Measurements from ENCODE around the gene SUMF1.
"Not testable (repeated sequence)": the region's sequence is repeated elsewhere in the genome, so short reads cannot be mapped to it uniquely, and the experiment has no call there.

The SUMF1 gene

DNA sequence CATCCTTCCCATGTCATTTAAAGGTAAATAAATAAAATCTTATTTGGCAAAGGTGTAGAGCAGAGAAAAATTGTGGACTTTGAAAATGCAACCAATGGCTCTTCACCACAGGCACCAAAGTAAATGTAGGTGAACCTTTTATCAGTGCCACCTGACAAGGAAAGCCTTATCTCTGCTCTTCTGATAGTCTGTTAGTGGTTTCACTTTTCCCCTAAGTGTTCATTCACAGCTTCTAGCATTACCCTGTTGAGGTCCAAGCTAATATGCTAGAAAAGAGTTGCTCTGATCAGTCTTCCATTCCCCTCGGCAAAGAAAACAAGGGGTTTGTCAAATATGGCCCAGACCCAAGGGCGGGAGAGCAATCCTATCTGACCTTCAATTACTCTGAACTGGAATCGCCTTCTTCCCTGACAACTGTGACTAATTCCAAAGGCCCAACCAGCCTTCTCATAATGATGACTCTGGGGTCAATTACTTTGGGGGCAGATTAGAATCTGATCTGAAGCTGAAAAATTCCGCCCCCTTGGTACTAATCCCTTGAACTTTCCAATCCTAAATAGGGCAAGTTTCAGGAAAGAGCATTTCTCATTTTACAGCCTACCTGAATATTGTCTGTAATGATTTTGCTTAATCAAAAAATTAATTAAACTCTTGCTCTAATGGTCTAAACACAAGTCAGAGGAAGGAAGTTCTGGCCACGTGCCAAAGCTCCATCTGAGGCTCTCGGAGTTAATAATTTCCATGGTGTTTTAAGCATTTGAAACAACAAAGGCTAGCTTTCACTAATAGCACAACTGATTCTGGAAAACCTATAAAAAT is 111.5 kb downstream of the SUMF1 start:
- Histone ChIP-seq H3K27ac (no peak overlapping the region), H3K4me3 (no peak overlapping the region)

DNA sequence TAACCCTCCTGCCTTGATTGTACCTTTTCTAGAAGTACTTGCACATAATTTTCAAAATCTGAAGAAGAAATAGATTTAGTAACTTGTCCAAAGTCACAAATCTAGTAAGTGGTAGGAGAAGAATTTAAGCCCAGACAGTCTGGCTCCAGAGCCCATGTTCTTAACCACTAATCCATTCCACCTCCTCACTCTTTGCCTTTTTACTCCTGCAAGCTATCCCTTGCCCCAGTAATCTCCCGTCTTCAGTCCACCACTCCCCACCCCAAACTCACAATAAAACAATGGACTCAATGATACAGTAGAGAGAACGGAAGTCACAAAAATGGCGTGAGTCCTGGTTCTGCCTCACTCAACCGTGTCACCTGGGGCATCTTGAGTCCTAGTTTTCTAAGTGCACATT is 115.2 kb downstream of the SUMF1 start:
- peak overlapping the region in 1 of 7 experiments; percentile 24 for H3K4me3 ChIP-seq
- peak overlapping the region in 2 of 21 experiments; percentile 73 to 82 for H3K27ac ChIP-seq

DNA sequence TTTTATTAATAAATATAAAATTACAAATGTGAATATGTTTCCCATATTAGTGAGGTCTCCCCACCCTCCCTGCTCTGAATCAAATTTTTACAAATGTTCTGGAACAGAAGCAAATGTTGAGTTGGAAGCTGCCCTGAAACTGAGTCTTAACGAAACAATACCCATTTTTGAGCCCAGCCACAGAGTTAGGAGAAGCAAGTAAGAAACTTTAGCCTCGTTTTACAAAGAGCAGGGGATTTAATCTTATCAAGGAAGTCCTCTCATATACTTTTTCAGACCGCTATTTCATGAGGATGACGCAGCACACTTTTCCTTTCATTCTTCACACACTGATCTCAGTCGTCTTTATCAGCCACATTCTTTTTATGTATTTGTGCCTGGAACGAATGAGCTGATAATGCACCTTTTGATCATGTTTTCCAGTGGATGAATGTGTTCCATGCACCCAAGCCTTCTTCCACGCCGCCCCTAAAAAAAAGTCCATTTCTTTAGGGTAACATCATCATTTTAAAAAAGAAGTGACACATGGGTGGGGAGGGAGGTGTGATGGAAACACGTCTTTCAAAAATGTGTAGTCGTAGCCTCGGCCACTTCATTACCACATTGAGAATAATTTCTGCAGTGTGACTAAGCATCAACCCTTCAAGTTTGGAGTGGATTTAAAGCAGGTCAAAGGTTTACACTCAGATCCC is 115.8 kb downstream of the SUMF1 start:
- Histone ChIP-seq H3K4me3 (peak overlapping the region in 5 of 7 experiments; percentile 4 to 24 (median 16)), H3K27ac (peak overlapping the region in 12 of 21 experiments; percentile 18 to 82 (median 51))

DNA sequence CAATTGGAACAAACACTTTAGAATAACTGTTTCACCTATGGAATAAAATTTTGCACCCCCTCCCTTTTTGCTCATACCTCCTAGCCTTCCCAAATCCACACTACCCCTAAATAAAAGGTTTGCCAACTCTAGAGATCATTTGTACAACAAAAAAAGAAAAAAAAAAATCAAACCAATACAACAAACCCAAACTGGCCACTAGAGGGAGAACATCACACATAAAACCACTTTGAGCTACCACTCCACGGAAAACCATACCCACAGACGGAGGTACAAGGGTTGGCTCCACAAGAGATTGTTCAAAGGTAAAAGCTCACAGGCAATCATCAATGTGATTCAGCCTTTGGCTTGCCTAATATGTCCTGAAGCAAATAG is 116.3 kb downstream of the SUMF1 start:
- peak overlapping the region in 11 of 21 experiments; percentile 18 to 82 (median 45) for H3K27ac ChIP-seq
- peak overlapping the region in 4 of 7 experiments; percentile 4 to 24 (median 19) for H3K4me3 ChIP-seq

DNA sequence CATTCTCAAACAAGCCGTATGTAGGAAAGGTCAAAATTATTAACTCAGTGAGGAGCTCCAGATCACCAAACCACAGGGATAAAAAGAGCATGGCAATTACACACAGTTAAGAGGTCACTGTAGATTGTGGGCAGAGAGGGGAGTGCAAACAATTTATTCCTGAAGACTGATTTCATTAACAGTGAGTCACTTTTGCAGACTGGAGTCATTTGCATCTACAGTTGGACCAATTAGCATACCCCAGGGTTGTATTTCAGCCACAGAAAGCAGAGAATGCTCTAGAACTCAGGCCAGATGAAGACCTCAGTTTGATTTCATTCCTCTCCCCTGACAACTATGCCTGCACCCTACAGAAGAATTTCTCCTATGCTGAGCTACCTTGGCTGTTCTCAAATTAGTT is 123.8 kb downstream of the SUMF1 start:
- Histone ChIP-seq H3K27ac (no peak overlapping the region), H3K4me3 (no peak overlapping the region)

DNA sequence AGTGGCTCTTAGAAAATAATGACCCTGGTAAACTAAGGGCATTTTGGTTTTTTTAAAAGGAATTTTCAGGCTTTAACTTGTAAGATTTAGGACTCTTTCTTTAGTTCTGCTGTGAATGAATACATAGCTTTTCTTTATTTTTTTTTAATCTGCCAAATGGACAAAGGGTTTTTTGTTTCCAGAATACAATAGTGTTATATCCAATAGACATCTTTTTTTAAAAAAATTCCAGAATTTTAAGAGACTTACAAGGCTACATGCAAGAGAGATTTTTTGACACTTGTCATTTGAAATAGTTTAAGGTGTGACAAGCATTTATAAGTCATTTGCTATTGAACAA is 125.8 kb downstream of the SUMF1 start:
- no peak overlapping the region for H3K4me3 ChIP-seq
- no peak overlapping the region for H3K27ac ChIP-seq

DNA sequence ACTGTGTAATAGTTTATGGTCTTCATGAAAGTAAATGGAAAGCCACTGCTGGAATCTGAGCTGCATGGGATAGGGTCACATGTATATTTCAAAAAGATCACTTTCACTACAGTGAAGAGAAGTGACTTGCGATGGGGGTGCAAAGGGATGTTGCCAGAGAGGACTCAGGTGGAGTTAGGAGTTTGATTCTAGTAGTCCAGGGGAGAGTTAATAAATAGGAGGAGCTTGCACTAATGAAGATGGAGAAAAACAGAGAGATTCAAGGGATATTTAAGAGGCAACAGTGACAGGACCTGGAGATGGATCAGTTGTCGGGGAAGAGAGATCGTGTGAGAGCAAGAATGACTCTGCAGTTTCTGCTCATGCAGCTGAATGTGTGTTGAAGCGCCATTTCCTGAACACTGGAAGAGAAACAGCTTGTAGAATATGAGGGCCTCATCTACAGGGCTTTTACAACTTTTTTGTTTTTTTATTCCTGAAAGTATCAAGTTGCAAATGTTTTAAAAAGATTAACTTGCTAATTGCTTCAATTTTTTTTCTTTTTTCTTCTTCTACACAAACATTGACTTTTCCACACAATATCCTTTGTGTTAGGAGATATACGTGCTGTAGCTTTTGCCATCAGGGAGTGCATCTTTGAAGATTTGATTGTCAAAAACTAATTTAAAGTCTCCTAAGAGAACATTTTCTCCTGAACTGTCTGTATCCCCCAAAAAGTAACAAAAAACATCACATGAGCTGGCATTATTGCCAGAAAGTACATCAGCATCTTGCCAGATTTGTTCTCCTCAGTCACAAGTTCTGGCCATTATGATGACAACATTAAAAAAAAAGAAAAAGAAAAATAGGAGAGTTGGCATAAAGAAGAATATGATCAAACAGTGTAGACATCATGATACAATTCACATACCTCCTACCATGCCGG is 126.4 kb downstream of the SUMF1 start:
- Histone ChIP-seq H3K27ac (no peak overlapping the region), H3K4me3 (no peak overlapping the region)

DNA sequence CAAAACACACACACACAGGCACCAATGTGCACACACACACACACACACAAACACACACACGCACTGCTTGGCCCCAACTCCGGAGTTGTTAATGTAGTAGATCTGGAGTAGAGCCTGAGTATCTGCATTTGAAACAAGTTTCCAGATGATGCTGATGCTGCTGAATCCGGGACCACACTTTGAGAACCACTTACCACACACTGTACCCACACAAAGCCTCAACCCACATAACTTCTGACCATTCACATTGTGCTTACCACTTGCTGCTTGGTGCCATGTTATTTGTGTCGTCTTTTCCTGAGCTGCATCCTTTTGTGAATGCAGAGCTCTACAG is 127.0 kb downstream of the SUMF1 start:
- H3K27ac ChIP-seq: no peak overlapping the region

DNA sequence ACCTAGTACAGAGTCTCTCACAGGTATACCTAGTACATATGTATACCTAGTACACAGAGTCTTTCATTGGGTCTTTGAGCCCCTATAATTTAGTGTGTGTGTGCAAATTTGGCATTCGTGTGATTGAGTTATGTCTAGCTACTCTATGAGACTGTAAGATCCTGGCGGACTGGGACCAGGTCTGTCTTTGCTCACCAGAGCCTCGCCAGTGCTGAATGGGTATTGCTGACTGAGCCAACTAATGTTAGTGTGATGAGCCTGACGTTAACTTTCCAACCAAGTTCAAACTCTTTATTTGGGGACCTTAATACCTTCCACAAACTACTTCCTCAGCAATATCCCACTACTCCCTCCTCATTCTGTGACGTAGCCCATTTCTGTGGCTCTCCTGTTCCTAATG is 128.3 kb downstream of the SUMF1 start:
- H3K27ac ChIP-seq: no peak overlapping the region
- H3K4me3 ChIP-seq: no peak overlapping the region

More for the DNA sequence above, 127.0 kb downstream of the SUMF1 start:
- H3K4me3 ChIP-seq: no peak overlapping the region

DNA sequence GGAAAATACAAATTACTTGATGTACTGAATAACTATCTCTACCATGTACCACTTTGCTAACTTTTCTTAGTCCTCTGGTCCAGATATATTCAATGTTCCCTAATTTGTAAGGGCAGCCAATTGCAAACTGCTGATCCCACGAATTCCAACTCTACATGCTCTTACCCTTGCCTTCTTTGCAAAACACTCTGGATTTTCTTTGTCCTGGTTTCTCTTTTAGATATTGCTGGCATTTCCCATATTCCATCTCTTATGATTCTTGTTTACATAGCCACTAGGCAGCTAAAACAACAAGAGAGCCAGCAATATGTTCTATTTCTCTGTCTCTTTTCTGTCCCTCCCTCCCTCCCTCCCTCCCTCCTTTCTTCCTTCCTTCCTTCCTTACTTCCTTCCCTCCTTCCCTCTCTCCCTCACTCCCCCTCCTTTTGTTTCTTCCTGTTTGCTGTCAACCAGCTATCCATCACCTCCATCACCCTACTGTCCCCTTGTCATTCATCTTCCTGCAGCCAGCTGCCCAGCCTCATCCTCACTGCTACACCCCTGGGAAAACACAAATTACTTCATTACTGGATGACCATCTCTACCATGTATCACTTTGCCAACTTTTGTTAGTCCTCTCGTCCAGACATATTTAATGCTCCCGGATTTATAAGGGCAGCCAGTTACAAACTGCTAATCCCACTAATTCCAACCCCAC is 130.1 kb downstream of the SUMF1 start:
- no peak overlapping the region for H3K4me3 ChIP-seq

DNA sequence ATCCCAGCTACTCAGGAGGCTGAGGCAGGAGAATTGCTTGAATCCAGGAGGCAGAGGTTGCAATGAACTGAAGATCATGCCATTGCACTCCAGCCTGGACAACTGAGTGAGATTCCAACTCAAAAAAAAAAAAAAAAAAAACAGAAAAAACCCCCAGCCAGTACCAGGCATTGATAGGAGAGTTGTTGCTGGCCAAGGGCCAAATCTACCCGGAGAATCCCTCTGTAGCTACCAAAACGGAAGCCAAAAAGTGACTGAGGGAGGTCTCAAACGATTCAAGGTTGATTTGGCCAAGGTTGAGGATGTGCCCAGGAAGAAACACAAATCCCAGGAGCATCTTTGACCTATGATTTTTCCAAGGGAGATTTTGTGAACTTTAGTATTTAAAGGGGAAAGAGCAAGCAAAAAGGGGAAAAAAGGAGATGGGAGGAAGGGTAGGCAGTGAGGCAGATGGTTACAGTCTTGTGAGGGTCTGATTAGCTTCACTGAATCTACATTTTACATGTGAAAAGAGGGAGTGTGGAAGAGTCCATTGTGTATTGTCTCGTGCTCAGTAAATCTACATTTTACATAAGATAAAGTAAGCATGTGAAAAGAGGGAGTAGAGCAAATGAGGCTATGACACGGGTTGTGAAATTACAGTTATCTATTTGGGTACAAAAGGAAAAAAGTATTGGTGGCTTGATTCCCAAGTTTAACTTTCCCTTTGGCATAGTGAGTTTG is 131.1 kb downstream of the SUMF1 start:
- H3K27ac ChIP-seq: no peak overlapping the region
- H3K4me3 ChIP-seq: no peak overlapping the region

More for the DNA sequence above, 130.1 kb downstream of the SUMF1 start:
- no peak overlapping the region for H3K27ac ChIP-seq

DNA sequence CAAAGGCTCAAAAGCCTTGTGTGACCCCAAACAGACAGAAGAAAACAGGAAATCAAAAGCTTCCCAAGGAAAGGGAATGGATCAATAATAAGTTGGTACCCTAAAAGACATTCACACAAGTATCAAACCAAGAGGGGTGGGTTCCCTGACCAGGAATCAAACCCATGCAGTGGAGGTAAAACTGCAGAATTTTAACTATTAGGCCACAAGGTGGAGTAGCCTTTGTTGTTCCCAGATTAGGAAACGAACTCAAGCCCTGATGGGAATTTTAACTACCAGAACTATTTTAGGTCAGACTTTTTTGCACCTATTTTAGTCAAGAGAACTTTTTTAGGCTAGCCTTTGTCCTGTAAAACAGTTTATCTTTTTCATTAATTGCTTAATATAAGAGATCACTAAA is 132.5 kb downstream of the SUMF1 start:
- no peak overlapping the region for H3K27ac ChIP-seq
- no peak overlapping the region for H3K4me3 ChIP-seq

DNA sequence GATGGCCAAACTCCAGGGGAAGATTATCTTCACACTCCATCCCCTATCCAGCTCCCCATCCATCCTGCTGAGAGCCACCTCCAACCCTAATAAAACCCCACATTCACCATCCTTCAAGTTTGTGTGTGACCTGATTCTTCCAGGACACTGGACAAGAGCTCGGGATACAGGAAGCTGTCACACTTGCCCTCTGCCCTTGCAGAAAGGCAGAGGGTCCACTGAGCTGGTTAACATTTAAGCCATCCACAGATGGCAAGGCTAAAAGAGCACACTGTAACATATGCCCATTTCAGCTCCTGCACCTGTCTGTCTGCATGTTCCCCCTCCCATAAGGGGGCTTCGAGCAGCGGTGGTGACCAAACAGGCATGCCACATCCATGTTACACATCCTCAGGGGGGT is 134.1 kb downstream of the SUMF1 start:
- no peak overlapping the region for H3K27ac ChIP-seq
- H3K4me3 ChIP-seq: no peak overlapping the region

DNA sequence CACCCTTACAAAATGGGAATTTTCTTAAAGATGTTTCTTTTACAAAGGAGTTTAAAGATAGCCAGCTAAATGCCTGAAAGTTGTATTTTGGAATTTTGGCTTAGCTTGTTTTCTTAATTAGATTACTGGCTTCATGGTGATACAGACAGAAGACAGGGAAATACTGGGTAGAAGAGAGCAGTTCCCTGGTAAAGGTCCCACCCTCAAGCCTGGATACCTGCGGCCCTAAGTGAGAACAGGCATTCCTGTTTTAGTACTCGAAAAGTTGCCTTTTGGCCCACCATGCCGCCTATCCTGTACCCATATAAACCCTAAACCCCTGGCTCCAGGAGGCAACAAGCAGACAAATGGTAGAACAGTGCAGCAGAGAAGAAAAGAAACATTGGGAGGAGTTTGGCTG is 134.5 kb downstream of the SUMF1 start:
- Histone ChIP-seq H3K4me3 (no peak overlapping the region), H3K27ac (no peak overlapping the region)

DNA sequence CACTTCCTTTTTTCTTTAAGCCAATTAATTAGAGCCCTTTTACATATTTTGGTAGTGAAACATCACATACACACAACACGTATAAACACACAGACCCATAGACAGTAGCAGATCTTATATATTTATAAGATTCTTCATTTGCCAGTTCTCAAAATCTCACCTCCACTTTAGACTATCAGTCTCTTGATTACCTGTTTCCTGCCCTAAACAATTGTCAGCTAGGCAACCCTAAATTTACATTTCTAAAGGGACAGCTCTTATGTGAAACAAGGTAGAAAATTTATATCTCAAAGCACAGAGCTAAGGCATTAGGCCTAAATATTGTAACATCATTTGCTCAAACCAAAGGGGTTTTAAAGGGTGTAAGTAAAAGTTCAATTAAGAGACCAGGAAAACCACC is 135.0 kb downstream of the SUMF1 start:
- Histone ChIP-seq H3K4me3 (no peak overlapping the region), H3K27ac (no peak overlapping the region)

DNA sequence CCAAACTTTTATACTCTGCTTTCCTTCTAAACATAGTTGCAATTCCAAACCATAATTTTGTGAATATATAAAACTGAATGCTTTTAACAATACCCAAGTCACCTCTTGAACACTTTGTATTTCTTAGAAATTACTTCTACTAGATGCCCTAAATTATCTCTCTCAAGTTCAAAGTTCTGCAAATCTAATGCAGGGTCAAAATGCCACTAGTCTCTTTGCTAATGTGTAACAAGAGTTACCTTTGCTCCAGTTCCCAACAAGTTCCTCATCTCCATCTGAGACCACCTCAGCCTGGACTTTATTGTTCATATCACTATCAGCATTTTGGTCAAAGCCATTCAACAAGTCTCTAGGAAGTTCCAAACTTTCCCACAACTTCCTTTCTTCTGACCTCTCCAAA is 137.3 kb downstream of the SUMF1 start:
- not testable (repeated sequence) for H3K4me3 ChIP-seq, H3K27ac ChIP-seq

DNA sequence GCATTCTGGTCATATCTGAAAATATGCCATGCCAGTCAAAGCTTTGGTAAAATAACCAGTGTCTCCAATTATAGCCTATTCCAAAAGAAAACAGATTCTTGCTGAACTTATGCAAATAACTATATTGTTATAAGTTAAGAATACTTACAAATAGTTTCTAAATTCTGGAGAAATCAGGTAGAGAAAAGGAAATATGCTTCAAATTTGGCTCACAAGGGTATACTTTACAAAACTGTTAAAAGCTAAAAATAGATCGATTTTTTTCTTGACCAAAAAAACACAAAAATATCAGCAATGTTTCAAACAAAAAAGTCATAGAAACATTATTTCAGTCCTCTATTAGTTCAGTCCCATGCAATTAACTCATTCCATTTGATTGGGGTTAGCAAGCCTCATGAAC is 140.2 kb downstream of the SUMF1 start:
- Histone ChIP-seq H3K27ac (no peak overlapping the region), H3K4me3 (no peak overlapping the region)

DNA sequence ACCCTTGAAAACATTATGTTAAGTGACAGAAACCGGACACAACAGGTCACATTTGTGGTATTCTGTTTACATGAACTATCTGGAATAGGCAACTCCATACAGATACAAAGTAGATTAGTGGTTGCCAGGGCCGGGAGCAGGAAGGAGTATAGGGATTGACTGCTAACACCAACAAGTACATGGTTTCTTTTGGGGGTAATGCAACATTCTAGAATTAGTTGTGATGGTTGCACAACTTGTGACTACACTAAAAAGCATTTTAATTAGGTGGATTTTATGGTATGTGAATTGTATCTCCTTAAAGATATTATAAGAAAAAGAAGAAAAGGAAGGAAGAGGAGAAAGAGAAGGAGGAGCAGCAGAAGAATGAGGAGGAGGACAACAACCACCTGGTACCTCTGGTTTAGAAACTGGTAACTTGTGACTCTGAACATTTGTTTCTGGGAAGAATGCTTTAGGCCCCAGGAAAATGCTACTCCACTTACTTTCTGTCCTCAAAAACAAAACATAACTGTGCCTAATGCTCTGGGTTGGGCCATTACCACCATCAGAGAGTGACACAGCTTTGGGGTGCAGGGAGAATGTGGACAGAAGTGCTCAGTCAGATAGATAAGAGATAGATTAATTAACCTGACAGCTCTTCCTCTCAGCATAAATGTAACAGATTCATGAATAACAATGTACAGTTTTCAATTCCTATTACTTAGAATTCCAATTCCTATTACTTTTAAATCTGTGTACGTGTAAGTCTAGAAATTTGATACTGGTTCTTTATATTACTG is 143.6 kb downstream of the SUMF1 start:
- peak overlapping the region in 2 of 21 experiments; percentile 6 to 19 for H3K27ac ChIP-seq

More for the DNA sequence above, 143.6 kb downstream of the SUMF1 start:
- H3K4me3 ChIP-seq: no peak overlapping the region

All from skin epidermis (tissue), 12 donors.